Tibial nerve (tissue), 4 donors: ENCODE measurements around the gene USP26.

ENCODE experiments used
- EP300 ChIP-seq, 2 donors: sonication (generic); formaldehyde crosslinking; IDR thresholded peaks; one replicate each; pipeline ENCODE4 v1.6.1; 2017; ENCODE audit warnings: antibody characterized with exemption in 2 of 2, mild to moderate bottlenecking in 1 of 2
- TF ChIP-seq, protein P1 (sequence below), 5 experiments: fragments of 200-600 bp in 3 of 5; fragments of 450-650 bp in 2 of 5; sonication (generic) in 3 of 5; IDR thresholded peaks; one replicate each; pipeline ENCODE4 v1.5.1; 2016 to 2019; ENCODE audit warnings: antibody characterized with exemption in 5 of 5, mild to moderate bottlenecking in 3 of 5, moderate library complexity in 2 of 5

- TF ChIP-seq, protein P1, sequence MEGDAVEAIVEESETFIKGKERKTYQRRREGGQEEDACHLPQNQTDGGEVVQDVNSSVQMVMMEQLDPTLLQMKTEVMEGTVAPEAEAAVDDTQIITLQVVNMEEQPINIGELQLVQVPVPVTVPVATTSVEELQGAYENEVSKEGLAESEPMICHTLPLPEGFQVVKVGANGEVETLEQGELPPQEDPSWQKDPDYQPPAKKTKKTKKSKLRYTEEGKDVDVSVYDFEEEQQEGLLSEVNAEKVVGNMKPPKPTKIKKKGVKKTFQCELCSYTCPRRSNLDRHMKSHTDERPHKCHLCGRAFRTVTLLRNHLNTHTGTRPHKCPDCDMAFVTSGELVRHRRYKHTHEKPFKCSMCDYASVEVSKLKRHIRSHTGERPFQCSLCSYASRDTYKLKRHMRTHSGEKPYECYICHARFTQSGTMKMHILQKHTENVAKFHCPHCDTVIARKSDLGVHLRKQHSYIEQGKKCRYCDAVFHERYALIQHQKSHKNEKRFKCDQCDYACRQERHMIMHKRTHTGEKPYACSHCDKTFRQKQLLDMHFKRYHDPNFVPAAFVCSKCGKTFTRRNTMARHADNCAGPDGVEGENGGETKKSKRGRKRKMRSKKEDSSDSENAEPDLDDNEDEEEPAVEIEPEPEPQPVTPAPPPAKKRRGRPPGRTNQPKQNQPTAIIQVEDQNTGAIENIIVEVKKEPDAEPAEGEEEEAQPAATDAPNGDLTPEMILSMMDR (IDR thresholded peaks at IDR 0.05): no peak
- no peak for TF ChIP-seq EP300 (IDR thresholded peaks at IDR 0.05)
Measured at GRCh38 chrX:133134282-133134681, 37.4 kb upstream of the USP26 start.
